Epithelial cell of proximal tubule (primary cell): Measurements from ENCODE around the gene MYOM1. TPM values are rescaled to one million over a fixed set of nuclear protein-coding genes. Genes with fewer than 3 reads are reported as not detected.
"Not testable (repeated sequence)": the region's sequence is repeated elsewhere in the genome, so short reads cannot be mapped to it uniquely, and the experiment has no call there.

Source experiments
- DNase-seq: peaks from one replicate; pipeline ENCODE4 v3.0.0-alpha.2; 2011; ENCODE audit warnings: low read depth
- H3K4me3 ChIP-seq: 2 replicates; pipeline ENCODE4 v1.5.1; 2011; ENCODE audit warnings: low read depth, mild to moderate bottlenecking, low read length
- CTCF ChIP-seq: conservative IDR thresholded peaks from 2 replicates; pipeline ENCODE4 v1.5.1; 2012; ENCODE audit warnings: low read depth, mild to moderate bottlenecking, low read length
- total RNA-seq: library from RNA; depleted of rRNA; stranded (reverse); fragments of >200 nt; gene quantifications from 2 replicates; pipeline ENCODE4 v1.2.3, GENCODE V29; 2015

Gene MYOM1
- total RNA-seq, 1 donor from 2014 or later, result 0.12 TPM

GRCh38 chr18:3025544-3025943 lies 194.2 kb downstream of the MYOM1 start:
- no peak for DNase-seq
- TF ChIP-seq CTCF, result no peak
- H3K4me3 ChIP-seq, result no peak overlapping the region

DNA sequence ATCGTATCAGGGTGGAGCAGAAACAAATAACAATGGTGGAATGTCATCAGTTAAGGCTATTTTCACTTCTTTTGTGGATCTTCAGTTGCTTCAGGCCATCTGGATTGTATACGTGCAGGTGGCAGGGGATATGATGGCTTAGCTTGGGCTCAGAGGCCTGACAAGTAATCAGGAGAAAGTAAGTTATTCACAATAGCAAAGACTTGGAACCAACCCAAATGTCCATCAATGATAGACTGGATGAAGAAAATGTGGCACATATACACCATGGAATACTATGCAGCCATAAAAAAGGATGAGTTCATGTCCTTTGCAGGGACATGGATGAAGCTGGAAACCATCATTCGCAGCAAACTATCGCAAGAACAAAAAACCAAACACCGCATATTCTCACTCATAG lies 196.2 kb downstream of the MYOM1 start:
- not testable (repeated sequence) for H3K4me3 ChIP-seq, DNase-seq

Other genes with a start within 250 kb of the MYOM1 start
- gene LPIN2, start 206.8 kb downstream of the MYOM1 start, total RNA-seq, result 15.6 and 18.2 TPM in 2 replicates
- gene MYL12A, start 27.8 kb upstream of the MYOM1 start, total RNA-seq, result 755 and 992 TPM in 2 replicates
- 562 and 563 TPM in 2 replicates for gene MYL12B, start 42.2 kb upstream of the MYOM1 start, total RNA-seq
- 165 and 170 TPM in 2 replicates for gene TGIF1, start 230.2 kb upstream of the MYOM1 start, total RNA-seq